Measurements from ENCODE around the gene PDZD2. TPM values are rescaled to one million over a fixed set of nuclear protein-coding genes. Genes with fewer than 3 reads are reported as not detected.

Gene PDZD2
- total and polyA plus RNA-seq, 3 donors from 2014 or later = 47.3 to 89.1 (median 83.9) TPM

- WGBS, 2 donors = 83 to 90% methylated on average over 1 of the region's 1 CpG
- Histone ChIP-seq H3K9me3 (no peaks in the 10 kb centered on the region), H3K27me3 (no peaks in the 10 kb centered on the region), H3K4me3 (no peak overlapping the region), H3K4me1 (peaks cover 26% of the 10 kb centered on the region), H3K36me3 (ENCODE audit: low read depth, missing control alignments) (no peaks in the 10 kb centered on the region), H3K27ac (no peak overlapping the region)
- no peak for TF ChIP-seq CTCF (IDR thresholded peaks at IDR 0.05)
- no peak for TF ChIP-seq POLR2A (IDR thresholded peaks at IDR 0.05)
- no peak for DNase-seq
- intact Hi-C loops (cut with DNase I; ENCODE audit: low total_unique reads) = no loop called here
These were observed 521.3 kb downstream of the PDZD2 start for GRCh38 chr5:32160228-32160627.

Small RNAs within 50 kb of the gene (microRNA-seq; reads per million reads assigned to microRNA genes)
- 0 reads per million in 2 donors for gene MIR4279 (ENCODE audit: borderline number of aligned reads in 2 of 2, borderline replicate concordance in 1 of 2)

Small RNAs within 50 kb of the gene (small RNA-seq; reads per million reads assigned to genes)
- gene AC025458.1 = 0 reads per million in 2 donors
- 0 reads per million in 2 donors for gene MIR4279
- 0 reads per million in 2 donors for gene RF00019
- 0 reads per million in 2 donors for gene RNU6-358P
- 0 reads per million in 2 donors for gene RNU6-363P
- 0 reads per million in 2 donors for gene RNU6-760P

Other genes starting within 250 kb of the PDZD2 start
- 10 to 100 TPM; 50.4 to 79.6 TPM for gene DROSHA, start 107.0 kb upstream of the PDZD2 start, total RNA-seq
- gene DROSHA, start 107.0 kb upstream of the PDZD2 start, polyA plus RNA-seq (ENCODE audit: insufficient read depth, low read depth, low replicate concordance) = 23.3 TPM
- 10 to 100 TPM; 14.4 to 15.0 TPM for gene C5orf22, start 106.8 kb upstream of the PDZD2 start, total RNA-seq
- 11.0 TPM for gene C5orf22, start 106.8 kb upstream of the PDZD2 start, polyA plus RNA-seq (ENCODE audit: insufficient read depth, low read depth, low replicate concordance)

Data from testis (tissue), 3 donors.